SK-N-SH (cell line): ENCODE measurements around the gene RNU6-9. TPM values are rescaled to one million over a fixed set of nuclear protein-coding genes. Genes with fewer than 3 reads are reported as not detected.

Source experiments
- CTCF ChIA-PET: fragments of 300-600, 350-600 bp; formaldehyde crosslinking; extraction: SDS; loops from one replicate; lab custom pipeline; 2021; lab: Yijun Ruan, JAX
- POLR2A ChIA-PET: fragments of 350-600 bp; sonication (Branson Sonifier 250); formaldehyde crosslinking; extraction: SDS; loops from one replicate; lab custom pipeline; 2020; ENCODE audit warnings: antibody characterized with exemption, inconsistent platforms; lab: Yijun Ruan, JAX
- DNase-seq: peaks from one replicate; pipeline ENCODE4 v3.0.0; 2012
- H2AFZ ChIP-seq: fragments of 200-600 bp; sonication (generic); 2 replicates; pipeline ENCODE4 v1.8.1; 2016; ENCODE audit warnings: antibody characterized with exemption, mild to moderate bottlenecking, low read depth
- H3F3A ChIP-seq: fragments of 200-600 bp; sonication (generic); replicated peaks from 2 replicates; pipeline ENCODE3; 2016; ENCODE audit warnings: antibody characterized with exemption, mild to moderate bottlenecking; ENCODE audit not compliant: insufficient read depth
- H3K27ac ChIP-seq, 2 experiments: fragments of 200-500 bp in 1 of 2; fragments of 200-600 bp in 1 of 2; sonication (Bioruptor generic) in 1 of 2; sonication (generic), shearing (Covaris generic) in 1 of 2; 2 replicates each; pipeline versions ENCODE4 v1.5.1 to v1.6.1; 2014 to 2016; ENCODE audit warnings: low read depth in 2 of 2, inconsistent platforms in 1 of 2, low read length in 1 of 2, mild to moderate bottlenecking in 1 of 2, mixed read lengths in 1 of 2
- H3K27me3 ChIP-seq: fragments of 200-600 bp; sonication (generic), shearing (Covaris generic); 2 replicates; pipeline ENCODE4 v1.6.1; 2016; ENCODE audit warnings: mixed run types; ENCODE audit not compliant: insufficient read depth
- H3K36me3 ChIP-seq, 2 experiments: fragments of 200-500 bp in 1 of 2; fragments of 200-600 bp in 1 of 2; sonication (Bioruptor generic) in 1 of 2; sonication (generic) in 1 of 2; replicated peaks in 1 of 2; 2 replicates each; pipeline versions ENCODE3 to v1.5.1; 2014 to 2016; ENCODE audit warnings: low read length in 1 of 2, mild to moderate bottlenecking in 1 of 2; ENCODE audit not compliant: insufficient read depth in 2 of 2, control insufficient read depth in 1 of 2
- H3K4me1 ChIP-seq, 2 experiments: fragments of 200-500 bp in 1 of 2; fragments of 200-600 bp in 1 of 2; sonication (Bioruptor generic) in 1 of 2; sonication (generic), shearing (Covaris generic) in 1 of 2; 2 replicates each; pipeline versions ENCODE4 v1.5.1 to v1.6.1; 2014 to 2016; ENCODE audit warnings: low read depth in 1 of 2, low read length in 1 of 2, mixed run types in 1 of 2; ENCODE audit not compliant: insufficient read depth in 2 of 2, control insufficient read depth in 1 of 2
- H3K4me2 ChIP-seq: fragments of 200-600 bp; sonication (generic), shearing (Covaris generic); 2 replicates; pipeline ENCODE4 v1.6.1; 2017; ENCODE audit warnings: mixed run types
- H3K4me3 ChIP-seq, 2 experiments: fragments of 200-500 bp in 1 of 2; fragments of 200-600 bp in 1 of 2; sonication (Bioruptor generic) in 1 of 2; sonication (generic), shearing (Covaris generic) in 1 of 2; 2 replicates each; pipeline versions ENCODE4 v1.5.1 to v1.8.1; 2014 to 2016; ENCODE audit warnings: low read depth in 2 of 2, inconsistent platforms in 1 of 2, low read length in 1 of 2, mild to moderate bottlenecking in 1 of 2, mixed read lengths in 1 of 2, moderate library complexity in 1 of 2
- H3K79me2 ChIP-seq: fragments of 200-600 bp; sonication (generic); 2 replicates; pipeline ENCODE4 v1.8.1; 2017; ENCODE audit warnings: mild to moderate bottlenecking; ENCODE audit not compliant: insufficient read depth
- H3K9ac ChIP-seq: fragments of 200-600 bp; sonication (generic); 2 replicates; pipeline ENCODE4 v1.6.1; 2017; ENCODE audit warnings: mixed run types
- H3K9me2 ChIP-seq: fragments of 200-600 bp; sonication (generic); 2 replicates; pipeline ENCODE4 v1.6.1; 2017; ENCODE audit warnings: mixed run types
- H3K9me3 ChIP-seq: fragments of 200-600 bp; sonication (generic); 2 replicates; pipeline ENCODE4 v1.6.1; 2017; ENCODE audit warnings: mixed run types, mild to moderate bottlenecking, moderate library complexity
- H4K20me1 ChIP-seq: fragments of 200-600 bp; sonication (generic); 2 replicates; pipeline ENCODE4 v1.6.1; 2017; ENCODE audit warnings: mild to moderate bottlenecking, mixed run types; ENCODE audit not compliant: insufficient read depth
- CTCF ChIP-seq: fragments of 200-600 bp; sonication (generic); IDR thresholded peaks from 2 replicates; pipeline ENCODE4 v1.6.1; 2017; ENCODE audit warnings: antibody characterized with exemption, mild to moderate bottlenecking, moderate library complexity
- EP300 ChIP-seq, 2 experiments: IDR thresholded peaks; 2 replicates each; pipeline versions ENCODE4 v1.4.0 to v1.6.1; 2012; ENCODE audit warnings: borderline replicate concordance in 1 of 2, low read depth in 1 of 2, low read length in 1 of 2
- EZH2phosphoT487 ChIP-seq: fragments of 200-600 bp; sonication (generic); IDR thresholded peaks from 2 replicates; pipeline ENCODE4 v1.6.1; 2017; ENCODE audit warnings: low read depth, mixed run types, mild to moderate bottlenecking, antibody characterized with exemption, moderate library complexity, borderline replicate concordance
- FOSL2 ChIP-seq: IDR thresholded peaks from 2 replicates; pipeline ENCODE4 v1.4.0; 2012; ENCODE audit warnings: low read depth, mild to moderate bottlenecking, moderate library complexity, borderline replicate concordance
- FOXJ3 ChIP-seq: sonication (generic); formaldehyde crosslinking; IDR thresholded peaks from 2 replicates; pipeline ENCODE4 v1.5.1; 2020; ENCODE audit warnings: mild to moderate bottlenecking, missing genetic modification reagents
- GATA2 ChIP-seq: sonication (generic); formaldehyde crosslinking; IDR thresholded peaks from 2 replicates; pipeline ENCODE4 v1.5.0; 2020; ENCODE audit warnings: mild to moderate bottlenecking, missing genetic modification reagents
- JUND ChIP-seq: IDR thresholded peaks from 2 replicates; pipeline ENCODE4 v1.4.0; 2012
- MAX ChIP-seq: IDR thresholded peaks from 2 replicates; pipeline ENCODE4 v1.4.0; 2012; ENCODE audit warnings: low read depth
- MXI1 ChIP-seq: IDR thresholded peaks from 2 replicates; pipeline ENCODE4 v1.6.1; 2012; ENCODE audit warnings: mild to moderate bottlenecking, low read depth, low read length, improper control_type of control experiment
- NFIC ChIP-seq: IDR thresholded peaks from 2 replicates; pipeline ENCODE4 v1.4.0; 2012; ENCODE audit warnings: borderline replicate concordance
- NRF1 ChIP-seq: IDR thresholded peaks from 2 replicates; pipeline ENCODE4 v1.6.1; 2012; ENCODE audit warnings: low read depth, mild to moderate bottlenecking, low read length
- RAD21 ChIP-seq: IDR thresholded peaks from 2 replicates; pipeline ENCODE4 v1.6.1; 2012; ENCODE audit warnings: mild to moderate bottlenecking, low read length
- RCOR1 ChIP-seq: fragments of 150-350 bp; IDR thresholded peaks from 2 replicates; pipeline ENCODE4 v1.6.1; 2017; ENCODE audit warnings: antibody characterized with exemption, low read length
- REST ChIP-seq: IDR thresholded peaks from 2 replicates; pipeline ENCODE4 v1.6.1; 2012; ENCODE audit warnings: mild to moderate bottlenecking, low read depth, low read length, moderate library complexity
- RFX5 ChIP-seq: IDR thresholded peaks from 2 replicates; pipeline ENCODE4 v1.6.1; 2012; ENCODE audit warnings: mild to moderate bottlenecking, improper control_type of control experiment, low read length
- SIN3A ChIP-seq: IDR thresholded peaks from 2 replicates; pipeline ENCODE4 v1.6.1; 2012; ENCODE audit warnings: low read depth, mild to moderate bottlenecking, low read length, moderate library complexity, borderline replicate concordance
- TAF1 ChIP-seq: IDR thresholded peaks from 2 replicates; pipeline ENCODE4 v1.6.1; 2012; ENCODE audit warnings: low read depth, mild to moderate bottlenecking, low read length, moderate library complexity, borderline replicate concordance
- TCF12 ChIP-seq: IDR thresholded peaks from 2 replicates; pipeline ENCODE4 v1.4.0; 2012
- TEAD4 ChIP-seq: IDR thresholded peaks from 2 replicates; pipeline ENCODE4 v1.4.0; 2012; ENCODE audit warnings: mild to moderate bottlenecking, borderline replicate concordance; ENCODE audit not compliant: insufficient read depth
- USF1 ChIP-seq: IDR thresholded peaks from 2 replicates; pipeline ENCODE4 v1.4.0; 2012; ENCODE audit warnings: low read depth, borderline replicate concordance
- YY1 ChIP-seq: IDR thresholded peaks from 2 replicates; pipeline ENCODE4 v1.4.0; 2012; ENCODE audit warnings: low read depth, mild to moderate bottlenecking
- ZBTB33 ChIP-seq: IDR thresholded peaks from 2 replicates; pipeline ENCODE4 v1.4.0; 2012; ENCODE audit warnings: low read depth, borderline replicate concordance
- WGBS: methylation state at CpG from one replicate; pipeline ENCODE4 v1.1.6; 2017; ENCODE audit warnings: low lambda C conversion rate; 5-methylcytosine and 5-hydroxymethylcytosine counted together
- polyA plus RNA-seq, 3 experiments: library from polyadenylated mRNA; depleted of rRNA; stranded (reverse); fragments of >200 nt; gene quantifications; 2 replicates each; pipeline ENCODE4 v1.2.3, GENCODE V29; 2012
- TF ChIP-seq, protein P1 (sequence below): IDR thresholded peaks from 2 replicates; pipeline ENCODE4; 2012

The RNU6-9 gene
- polyA plus RNA-seq, 1 of the 3 experiments (the other 2 are of a cell fraction): not detected

- no peak overlapping the region for H3K4me3 ChIP-seq
- no peak overlapping the region for H3K9ac ChIP-seq
- peak overlapping the region in 1 of 2 experiments; percentile 89; a peak in 3 of 4 replicates for H3K27ac ChIP-seq
- H3F3A ChIP-seq: peaks cover 2% of the 10 kb centered on the region
- H4K20me1 ChIP-seq: peaks cover 9% of the 10 kb centered on the region
- ChIA-PET CTCF (interaction anchor here (0.8 to 1.4 kb wide), 3 partner anchors 10 to 49 kb away, joined by 4 to 5 read pairs (median 5); partner anchors contain the start of gene WDR18), POLR2A (interaction anchor here (0.9 kb wide), 1 partner anchor 49 kb away, joined by 3 read pairs; the partner anchor contains the start of gene WDR18)
- 53% methylated on average over 21 of the region's 31 CpGs for WGBS
- H3K79me2 ChIP-seq: peaks cover 33% of the 10 kb centered on the region
- H3K36me3 ChIP-seq: peaks cover 0 to under 1% of the 10 kb centered on the region in 2 experiments
- no peaks in the 10 kb centered on the region for H3K9me3 ChIP-seq
- H3K9me2 ChIP-seq: no peaks in the 10 kb centered on the region
- peaks cover 13 to 48% of the 10 kb centered on the region in 2 experiments; a peak in 2 of 4 replicates for H3K4me1 ChIP-seq
- peak; percentile 85 for DNase-seq
- no peak overlapping the region for H2AFZ ChIP-seq
- peak overlapping the region; percentile 37; the same call in 1 of the 2 replicates for H3K4me2 ChIP-seq
- no peaks in the 10 kb centered on the region for H3K27me3 ChIP-seq
- TF ChIP-seq RCOR1 (peak; percentile 24; the same call in 1 of the 2 replicates), TCF12 (peak; percentile 71), ZBTB33 (no peak), MXI1 (peak; percentile 85), FOSL2 (no peak), NRF1 (no peak), MAX (peak; percentile 93), GATA2 (CRISPR knock-in tag) (peak; percentile 94), SIN3A (0 out of 2 replicates have a peak, but pooled peaks have one; percentile 50), JUND (no peak), FOXJ3 (CRISPR knock-in tag) (peak; percentile 91; the same call in 1 of the 2 replicates), TEAD4 (no peak), EP300 (IDR thresholded peaks at IDR 0.05; ENCODE audit: borderline replicate concordance in 1 of 2, low read depth in 1 of 2, low read length in 1 of 2) (peak; percentile 18 to 78; a peak in 3 of 4 replicates), USF1 (peak; percentile 56), TAF1 (no peak), YY1 (no peak), RAD21 (no peak), RFX5 (no peak), NFIC (peak; percentile 71), EZH2phosphoT487 (no peak), REST (no peak), CTCF (no peak)
- TF ChIP-seq, protein P1, sequence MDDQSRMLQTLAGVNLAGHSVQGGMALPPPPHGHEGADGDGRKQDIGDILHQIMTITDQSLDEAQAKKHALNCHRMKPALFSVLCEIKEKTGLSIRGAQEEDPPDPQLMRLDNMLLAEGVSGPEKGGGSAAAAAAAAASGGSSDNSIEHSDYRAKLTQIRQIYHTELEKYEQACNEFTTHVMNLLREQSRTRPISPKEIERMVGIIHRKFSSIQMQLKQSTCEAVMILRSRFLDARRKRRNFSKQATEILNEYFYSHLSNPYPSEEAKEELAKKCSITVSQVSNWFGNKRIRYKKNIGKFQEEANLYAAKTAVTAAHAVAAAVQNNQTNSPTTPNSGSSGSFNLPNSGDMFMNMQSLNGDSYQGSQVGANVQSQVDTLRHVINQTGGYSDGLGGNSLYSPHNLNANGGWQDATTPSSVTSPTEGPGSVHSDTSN: no peak
These were observed 41.7 kb downstream of the RNU6-9 start for GRCh38 chr19:934865-935479.
